ENCODE measurements around the gene ANTKMT. TPM values are rescaled to one million over a fixed set of nuclear protein-coding genes. Genes with fewer than 3 reads are reported as not detected.

Gene ANTKMT
- total RNA-seq, 4 donors from 2014 or later = 23.5 to 46.2 (median 31.0) TPM

GRCh38 chr16:766820-767640 is 46.1 kb downstream of the ANTKMT start:
- ATAC-seq = no peak
- H3K4me1 ChIP-seq = no peaks in the 10 kb centered on the region
- no peaks in the 10 kb centered on the region for H3K36me3 ChIP-seq
- no CpG with 5 or more reads among the region's 48 CpGs for WGBS, 2 donors (ENCODE audit: low coverage in 1 of 2)
- TF ChIP-seq POLR2A (IDR thresholded peaks at IDR 0.05) (no peak), CTCF (IDR thresholded peaks at IDR 0.05) (no peak), POLR2AphosphoS5 (IDR thresholded peaks at IDR 0.05) (no peak), EP300 (IDR thresholded peaks at IDR 0.05) (no peak)
- H3K27me3 ChIP-seq = peaks cover 69% of the 10 kb centered on the region
- H3K9me3 ChIP-seq = no peaks in the 10 kb centered on the region
- no peak overlapping the region for H3K4me3 ChIP-seq
- no peak overlapping the region for H3K27ac ChIP-seq

DNA sequence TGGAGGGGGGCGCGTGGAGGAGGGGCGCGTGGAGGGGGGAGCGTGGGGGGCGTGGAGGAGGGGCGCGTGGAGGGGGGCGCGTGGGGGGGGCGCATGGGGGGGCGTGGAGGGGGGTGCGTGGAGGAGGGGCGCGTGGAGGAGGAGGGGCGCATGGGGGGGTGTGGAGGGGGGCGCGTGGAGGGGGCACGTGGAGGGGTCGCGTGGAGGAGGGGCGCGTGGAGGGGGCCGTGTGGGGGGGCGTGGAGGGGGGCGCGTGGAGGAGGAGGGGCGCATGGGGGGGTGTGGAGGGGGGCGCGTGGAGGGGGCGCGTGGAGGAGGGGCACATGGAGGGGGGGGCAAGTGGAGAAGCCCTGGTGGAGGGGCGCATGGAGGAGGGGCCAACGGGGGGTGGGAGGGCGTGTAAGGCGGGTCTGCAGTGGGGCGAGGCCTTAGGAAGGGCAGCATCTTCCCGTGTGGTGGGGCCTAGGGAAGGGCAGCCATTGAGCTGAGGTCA is 46.8 kb downstream of the ANTKMT start:
- Histone ChIP-seq H3K27me3 (peaks cover 62% of the 10 kb centered on the region), H3K36me3 (no peaks in the 10 kb centered on the region), H3K27ac (no peak overlapping the region), H3K4me3 (no peak overlapping the region), H3K9me3 (no peaks in the 10 kb centered on the region), H3K4me1 (no peaks in the 10 kb centered on the region)
- 46% methylated on average over 4 of the region's 38 CpGs; no CpG with 5 or more reads in 1 of the 2 donors for WGBS, 2 donors (ENCODE audit: low coverage in 1 of 2)
- no peak for ATAC-seq
- TF ChIP-seq CTCF (IDR thresholded peaks at IDR 0.05) (no peak), POLR2AphosphoS5 (IDR thresholded peaks at IDR 0.05) (no peak), EP300 (IDR thresholded peaks at IDR 0.05) (no peak), POLR2A (IDR thresholded peaks at IDR 0.05) (no peak)

DNA sequence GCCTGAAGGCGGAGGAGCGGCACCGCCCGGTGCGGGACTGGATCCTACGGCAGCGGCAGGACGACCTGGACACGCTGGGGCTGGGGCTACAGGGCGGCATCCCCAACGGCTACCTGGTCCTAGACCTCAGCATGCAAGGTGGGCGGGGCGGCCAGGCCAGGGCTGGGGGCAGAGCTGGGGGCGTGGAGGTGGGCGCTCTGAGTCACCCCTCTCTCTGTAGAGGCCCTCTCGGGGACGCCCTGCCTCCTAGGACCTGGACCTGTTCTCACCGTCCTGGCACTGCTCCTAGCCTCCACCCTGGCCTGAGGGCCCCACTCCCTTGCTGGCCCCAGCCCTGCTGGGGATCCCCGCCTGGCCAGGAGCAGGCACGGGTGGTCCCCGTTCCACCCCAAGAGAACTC is 47.5 kb downstream of the ANTKMT start:
- ATAC-seq = no peak
- Histone ChIP-seq H3K4me1 (no peaks in the 10 kb centered on the region), H3K27ac (no peak overlapping the region), H3K4me3 (no peak overlapping the region), H3K27me3 (peaks cover 55% of the 10 kb centered on the region), H3K36me3 (no peaks in the 10 kb centered on the region), H3K9me3 (no peaks in the 10 kb centered on the region)
- no CpG with 5 or more reads among the region's 21 CpGs for WGBS, 2 donors (ENCODE audit: low coverage in 1 of 2)
- TF ChIP-seq POLR2A (IDR thresholded peaks at IDR 0.05) (no peak), POLR2AphosphoS5 (IDR thresholded peaks at IDR 0.05) (no peak), EP300 (IDR thresholded peaks at IDR 0.05) (no peak), CTCF (IDR thresholded peaks at IDR 0.05) (no peak)

- no peaks in the 10 kb centered on the region for H3K36me3 ChIP-seq
- ATAC-seq = no peak
- TF ChIP-seq POLR2AphosphoS5 (IDR thresholded peaks at IDR 0.05) (no peak), POLR2A (IDR thresholded peaks at IDR 0.05) (no peak)
- WGBS, 2 donors (ENCODE audit: low coverage in 1 of 2) = no CpG with 5 or more reads among the region's 20 CpGs
- H3K4me3 ChIP-seq = no peak overlapping the region
- no peaks in the 10 kb centered on the region for H3K4me1 ChIP-seq
- peaks cover 52% of the 10 kb centered on the region for H3K27me3 ChIP-seq
- no peak overlapping the region for H3K27ac ChIP-seq
- H3K9me3 ChIP-seq = no peaks in the 10 kb centered on the region
Observed at GRCh38 chr16:769184-769784, 48.3 kb downstream of the ANTKMT start.

GRCh38 chr16:769934-770333 is 49.0 kb downstream of the ANTKMT start:
- TF ChIP-seq POLR2A (IDR thresholded peaks at IDR 0.05) (no peak), CTCF (IDR thresholded peaks at IDR 0.05) (no peak), POLR2AphosphoS5 (IDR thresholded peaks at IDR 0.05) (no peak), EP300 (IDR thresholded peaks at IDR 0.05) (no peak)
- WGBS, 2 donors (ENCODE audit: low coverage in 1 of 2) = no CpG with 5 or more reads among the region's 19 CpGs
- no peaks in the 10 kb centered on the region for H3K4me1 ChIP-seq
- no peak for ATAC-seq
- peaks cover 52% of the 10 kb centered on the region for H3K27me3 ChIP-seq
- H3K36me3 ChIP-seq = no peaks in the 10 kb centered on the region
- H3K27ac ChIP-seq = no peak overlapping the region
- H3K9me3 ChIP-seq = no peaks in the 10 kb centered on the region
- H3K4me3 ChIP-seq = no peak overlapping the region

Measured in gastroesophageal sphincter (tissue), 4 donors.